ENCODE data around the gene IFNB1. TPM values are rescaled to one million over a fixed set of nuclear protein-coding genes. Genes with fewer than 3 reads are reported as not detected.

IFNB1 gene
- total RNA-seq, 1 experiment from 2014 or later = not detected

DNA sequence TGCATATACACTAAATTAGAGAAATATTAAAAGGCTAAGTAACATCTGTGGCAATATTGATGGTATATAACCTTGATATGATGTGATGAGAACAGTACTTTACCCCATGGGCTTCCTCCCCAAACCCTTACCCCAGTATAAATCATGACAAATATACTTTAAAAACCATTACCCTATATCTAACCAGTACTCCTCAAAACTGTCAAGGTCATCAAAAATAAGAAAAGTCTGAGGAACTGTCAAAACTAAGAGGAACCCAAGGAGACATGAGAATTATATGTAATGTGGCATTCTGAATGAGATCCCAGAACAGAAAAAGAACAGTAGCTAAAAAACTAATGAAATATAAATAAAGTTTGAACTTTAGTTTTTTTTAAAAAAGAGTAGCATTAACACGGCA is 7.3 kb upstream of the IFNB1 start:
- no peak for TF ChIP-seq EZH2 (IDR thresholded peaks at IDR 0.05; ENCODE audit: borderline replicate concordance, low read depth, low read length, poor library complexity, severe bottlenecking)
- TF ChIP-seq, protein P1, sequence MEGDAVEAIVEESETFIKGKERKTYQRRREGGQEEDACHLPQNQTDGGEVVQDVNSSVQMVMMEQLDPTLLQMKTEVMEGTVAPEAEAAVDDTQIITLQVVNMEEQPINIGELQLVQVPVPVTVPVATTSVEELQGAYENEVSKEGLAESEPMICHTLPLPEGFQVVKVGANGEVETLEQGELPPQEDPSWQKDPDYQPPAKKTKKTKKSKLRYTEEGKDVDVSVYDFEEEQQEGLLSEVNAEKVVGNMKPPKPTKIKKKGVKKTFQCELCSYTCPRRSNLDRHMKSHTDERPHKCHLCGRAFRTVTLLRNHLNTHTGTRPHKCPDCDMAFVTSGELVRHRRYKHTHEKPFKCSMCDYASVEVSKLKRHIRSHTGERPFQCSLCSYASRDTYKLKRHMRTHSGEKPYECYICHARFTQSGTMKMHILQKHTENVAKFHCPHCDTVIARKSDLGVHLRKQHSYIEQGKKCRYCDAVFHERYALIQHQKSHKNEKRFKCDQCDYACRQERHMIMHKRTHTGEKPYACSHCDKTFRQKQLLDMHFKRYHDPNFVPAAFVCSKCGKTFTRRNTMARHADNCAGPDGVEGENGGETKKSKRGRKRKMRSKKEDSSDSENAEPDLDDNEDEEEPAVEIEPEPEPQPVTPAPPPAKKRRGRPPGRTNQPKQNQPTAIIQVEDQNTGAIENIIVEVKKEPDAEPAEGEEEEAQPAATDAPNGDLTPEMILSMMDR (conservative IDR thresholded peaks at IDR 0.05; ENCODE audit: low read depth, low read length) = no peak
- intact Hi-C loops (cut with micrococcal nuclease; ENCODE audit: unreplicated experiment) = no loop called here
- Histone ChIP-seq H3K9me3 (ENCODE audit: low read depth, low read length, poor library complexity, severe bottlenecking) (no peaks in the 10 kb centered on the region), H3K27ac (ENCODE audit: low read depth, low read length, poor library complexity, severe bottlenecking) (no peak overlapping the region), H3K27me3 (replicated peaks; ENCODE audit: insufficient read depth, low read depth, low read length, poor library complexity) (no peaks in the 10 kb centered on the region), H3K36me3 (ENCODE audit: insufficient read depth, low read length, poor library complexity, severe bottlenecking) (no peaks in the 10 kb centered on the region), H3K4me1 (ENCODE audit: insufficient read depth, low read length, poor library complexity, severe bottlenecking) (no peaks in the 10 kb centered on the region), H3K4me3 (ENCODE audit: low read depth, low read length, poor library complexity, severe bottlenecking) (no peak overlapping the region)
- BruUV-seq (replicated peaks) = no TSS peak
- ChIA-PET POLR2A (ENCODE audit: low non-redundant PET) (no interaction called here), CTCF (no interaction called here)
- DNase-seq (ENCODE audit: low spot score) = no peak

DNA sequence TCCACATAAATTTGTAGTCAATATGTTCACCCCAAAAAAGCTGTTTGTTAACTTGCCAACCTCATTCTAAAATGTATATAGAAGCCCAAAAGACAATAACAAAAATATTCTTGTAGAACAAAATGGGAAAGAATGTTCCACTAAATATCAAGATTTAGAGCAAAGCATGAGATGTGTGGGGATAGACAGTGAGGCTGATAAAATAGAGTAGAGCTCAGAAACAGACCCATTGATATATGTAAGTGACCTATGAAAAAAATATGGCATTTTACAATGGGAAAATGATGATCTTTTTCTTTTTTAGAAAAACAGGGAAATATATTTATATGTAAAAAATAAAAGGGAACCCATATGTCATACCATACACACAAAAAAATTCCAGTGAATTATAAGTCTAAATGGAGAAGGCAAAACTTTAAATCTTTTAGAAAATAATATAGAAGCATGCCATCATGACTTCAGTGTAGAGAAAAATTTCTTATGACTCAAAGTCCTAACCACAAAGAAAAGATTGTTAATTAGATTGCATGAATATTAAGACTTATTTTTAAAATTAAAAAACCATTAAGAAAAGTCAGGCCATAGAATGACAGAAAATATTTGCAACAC is 6.6 kb upstream of the IFNB1 start:
- no TSS peak for BruUV-seq (replicated peaks)
- intact Hi-C loops (cut with micrococcal nuclease; ENCODE audit: unreplicated experiment) = no loop called here
- CTCF ChIA-PET = no interaction called here

DNA sequence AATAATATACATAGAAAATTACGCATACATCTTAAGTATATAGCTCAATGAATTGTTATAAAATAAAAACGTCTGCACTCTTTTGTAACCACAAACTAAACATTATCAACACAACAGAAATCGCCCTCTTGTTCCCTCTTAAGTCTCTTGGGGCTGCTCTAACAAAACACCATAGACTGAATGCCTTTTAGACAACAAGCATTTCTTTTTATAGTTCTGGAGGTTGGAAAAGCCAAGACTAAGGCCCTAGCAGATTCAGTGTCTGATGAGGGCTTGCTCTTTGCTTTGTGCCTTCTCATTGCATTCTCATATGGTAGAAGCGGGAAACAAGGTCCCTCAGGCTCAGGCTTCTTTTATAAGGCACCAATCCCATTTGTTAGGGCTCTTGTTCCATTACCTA is 4.9 kb upstream of the IFNB1 start:
- ChIA-PET CTCF (no interaction called here), POLR2A (ENCODE audit: low non-redundant PET) (no interaction called here)
- intact Hi-C loops (cut with micrococcal nuclease; ENCODE audit: unreplicated experiment) = no loop called here
- H3K4me3 ChIP-seq (ENCODE audit: low read depth, low read length, poor library complexity, severe bottlenecking) = no peak overlapping the region
- TF ChIP-seq EZH2 (IDR thresholded peaks at IDR 0.05; ENCODE audit: borderline replicate concordance, low read depth, low read length, poor library complexity, severe bottlenecking) = no peak
- TF ChIP-seq, protein P1 (conservative IDR thresholded peaks at IDR 0.05; ENCODE audit: low read depth, low read length) = no peak
- H3K4me1 ChIP-seq (ENCODE audit: insufficient read depth, low read length, poor library complexity, severe bottlenecking) = no peaks in the 10 kb centered on the region
- BruUV-seq (replicated peaks) = no TSS peak
- H3K27me3 ChIP-seq (replicated peaks; ENCODE audit: insufficient read depth, low read depth, low read length, poor library complexity) = no peaks in the 10 kb centered on the region
- no peaks in the 10 kb centered on the region for H3K9me3 ChIP-seq (ENCODE audit: low read depth, low read length, poor library complexity, severe bottlenecking)
- H3K36me3 ChIP-seq (ENCODE audit: insufficient read depth, low read length, poor library complexity, severe bottlenecking) = no peaks in the 10 kb centered on the region
- no peak overlapping the region for H3K27ac ChIP-seq (ENCODE audit: low read depth, low read length, poor library complexity, severe bottlenecking)
- DNase-seq (ENCODE audit: low spot score) = no peak

More for the DNA sequence above, 6.6 kb upstream of the IFNB1 start:
- POLR2A ChIA-PET (ENCODE audit: low non-redundant PET) = no interaction called here
- no peaks in the 10 kb centered on the region for H3K4me1 ChIP-seq (ENCODE audit: insufficient read depth, low read length, poor library complexity, severe bottlenecking)
- H3K9me3 ChIP-seq (ENCODE audit: low read depth, low read length, poor library complexity, severe bottlenecking) = no peaks in the 10 kb centered on the region
- no peak for TF ChIP-seq EZH2 (IDR thresholded peaks at IDR 0.05; ENCODE audit: borderline replicate concordance, low read depth, low read length, poor library complexity, severe bottlenecking)
- TF ChIP-seq, protein P1 (conservative IDR thresholded peaks at IDR 0.05; ENCODE audit: low read depth, low read length) = no peak
- no peaks in the 10 kb centered on the region for H3K36me3 ChIP-seq (ENCODE audit: insufficient read depth, low read length, poor library complexity, severe bottlenecking)
- DNase-seq (ENCODE audit: low spot score) = no peak
- H3K27ac ChIP-seq (ENCODE audit: low read depth, low read length, poor library complexity, severe bottlenecking) = no peak overlapping the region
- H3K27me3 ChIP-seq (replicated peaks; ENCODE audit: insufficient read depth, low read depth, low read length, poor library complexity) = no peaks in the 10 kb centered on the region
- H3K4me3 ChIP-seq (ENCODE audit: low read depth, low read length, poor library complexity, severe bottlenecking) = no peak overlapping the region

Data from A673 (cell line).